Caco-2 (cell line): ENCODE results near the gene PAPPA. TPM values are rescaled to one million over a fixed set of nuclear protein-coding genes. Genes with fewer than 3 reads are reported as not detected.

Experiments
- BruUV-seq: library from RNA; stranded (reverse); fragments of 400-500 nt; replicated peaks from 2 replicates; lab custom pipeline; 2021; lab: Mats Ljungman, UMichigan
- CTCF ChIA-PET: fragments of 300-600 bp; sonication (Branson Sonifier 250); formaldehyde crosslinking; loops from one replicate; lab custom pipeline; 2022; ENCODE audit warnings: antibody characterized with exemption; lab: Charles Lee
- POLR2A ChIA-PET: fragments of 300-600 bp; sonication (Branson Sonifier 250); formaldehyde crosslinking; loops from one replicate; lab custom pipeline; 2022; ENCODE audit warnings: antibody characterized with exemption; lab: Charles Lee
- DNase-seq, 2 experiments: peaks; one replicate each; pipeline versions ENCODE4 v3.0.0 to v3.0.0-alpha.2; 2020 to 2022
- H3K27me3 ChIP-seq: replicated peaks from 2 replicates; pipeline ENCODE4 v1.6.0; 2011; ENCODE audit warnings: low read length; ENCODE audit not compliant: control insufficient read depth, insufficient read depth
- H3K36me3 ChIP-seq: 2 replicates; pipeline ENCODE4 v1.5.1; 2011; ENCODE audit warnings: low read length; ENCODE audit not compliant: control insufficient read depth, insufficient read depth
- H3K4me1 ChIP-seq: fragments of 250-450 bp; sonication (Bioruptor Pico); 2 replicates; pipeline ENCODE4 v1.5.1; 2020; ENCODE audit warnings: mild to moderate bottlenecking
- H3K4me3 ChIP-seq: 2 replicates; pipeline ENCODE4 v1.5.1; 2011; ENCODE audit warnings: low read depth, mild to moderate bottlenecking, control low read depth, low read length
- H3K9me3 ChIP-seq: fragments of 250-450 bp; sonication (Bioruptor Pico); 2 replicates; pipeline ENCODE4 v1.5.1; 2020; ENCODE audit warnings: mild to moderate bottlenecking, moderate library complexity
- H3K27ac Mint-ChIP-seq: one replicate; pipeline ENCODE4 v1.8.0; 2022; ENCODE audit warnings: mixed read lengths; ENCODE audit not compliant: unreplicated experiment
- H3K27me3 Mint-ChIP-seq: one replicate; pipeline ENCODE4 v1.8.0; 2022; ENCODE audit warnings: mixed read lengths; ENCODE audit not compliant: insufficient read depth, unreplicated experiment
- H3K36me3 Mint-ChIP-seq: one replicate; pipeline ENCODE4 v1.8.0; 2022; ENCODE audit warnings: mild to moderate bottlenecking, mixed read lengths; ENCODE audit not compliant: insufficient read depth, unreplicated experiment
- H3K4me1 Mint-ChIP-seq: one replicate; pipeline ENCODE4 v1.8.0; 2022; ENCODE audit warnings: low read depth, mixed read lengths; ENCODE audit not compliant: unreplicated experiment
- H3K4me3 Mint-ChIP-seq: one replicate; pipeline ENCODE4 v1.8.0; 2022; ENCODE audit warnings: mild to moderate bottlenecking, moderate library complexity, mixed read lengths; ENCODE audit not compliant: unreplicated experiment
- H3K9me3 Mint-ChIP-seq: one replicate; pipeline ENCODE4 v1.8.0; 2022; ENCODE audit warnings: mixed read lengths; ENCODE audit not compliant: unreplicated experiment
- intact Hi-C: fragments of 100-400 bp; cut with micrococcal nuclease; formaldehyde crosslinking; loops from one replicate; pipeline ENCODE4 v1.10.0; 2022; ENCODE audit not compliant: unreplicated experiment
- total RNA-seq: library from RNA; stranded (reverse); gene quantifications from 2 replicates; pipeline ENCODE4 v1.2.3, GENCODE V29; 2022
- TF ChIP-seq, protein P1 (sequence below), 2 experiments: fragments of 200-600 bp in 1 of 2; IDR thresholded peaks; 1 replicate in 1 of 2; 2 replicates in 1 of 2; pipeline versions ENCODE4 v1.5.1 to v1.8.0; 2011 to 2022; ENCODE audit warnings: antibody characterized with exemption in 1 of 2, control low read depth in 1 of 2, inconsistent platforms in 1 of 2, low read depth in 1 of 2, low read length in 1 of 2, mild to moderate bottlenecking in 1 of 2, moderate library complexity in 1 of 2; ENCODE audit not compliant: insufficient read depth in 1 of 2, severe bottlenecking in 1 of 2, unreplicated experiment in 1 of 2

The PAPPA gene
- total RNA-seq, 1 experiment from 2014 or later: not detected

DNA sequence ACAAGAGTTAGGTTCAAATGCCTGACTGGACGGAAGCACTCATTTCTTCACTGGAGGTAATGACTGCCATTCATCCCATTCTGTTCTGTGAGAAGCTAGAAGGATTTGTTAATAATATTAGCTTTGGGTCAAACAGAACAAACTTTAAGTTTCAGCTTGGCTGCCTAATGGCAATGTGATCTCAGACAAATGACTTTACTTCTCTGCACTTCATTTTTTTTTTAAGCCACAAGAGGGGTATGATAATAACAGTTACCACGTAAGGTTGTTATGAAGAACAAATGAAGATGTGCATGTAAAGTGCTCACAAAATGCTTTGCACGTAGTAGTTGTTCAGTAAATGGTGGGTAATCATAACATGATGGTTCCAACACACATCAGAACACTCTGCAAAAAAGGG, 199.4 kb downstream of the PAPPA start:
- Mint-ChIP-seq H3K27me3 (peaks cover 16% of the 10 kb centered on the region), H3K9me3 (no peaks in the 10 kb centered on the region), H3K4me3 (no peak overlapping the region), H3K27ac (no peak overlapping the region), H3K36me3 (peaks cover 5% of the 10 kb centered on the region), H3K4me1 (no peaks in the 10 kb centered on the region)
- no peak for DNase-seq
- H3K4me1 ChIP-seq: no peaks in the 10 kb centered on the region
- no peaks in the 10 kb centered on the region for H3K36me3 ChIP-seq
- ChIA-PET POLR2A (no interaction called here), CTCF (no interaction called here)
- BruUV-seq: no TSS peak
- H3K9me3 ChIP-seq: no peaks in the 10 kb centered on the region
- H3K27me3 ChIP-seq: no peaks in the 10 kb centered on the region
- TF ChIP-seq, protein P1, sequence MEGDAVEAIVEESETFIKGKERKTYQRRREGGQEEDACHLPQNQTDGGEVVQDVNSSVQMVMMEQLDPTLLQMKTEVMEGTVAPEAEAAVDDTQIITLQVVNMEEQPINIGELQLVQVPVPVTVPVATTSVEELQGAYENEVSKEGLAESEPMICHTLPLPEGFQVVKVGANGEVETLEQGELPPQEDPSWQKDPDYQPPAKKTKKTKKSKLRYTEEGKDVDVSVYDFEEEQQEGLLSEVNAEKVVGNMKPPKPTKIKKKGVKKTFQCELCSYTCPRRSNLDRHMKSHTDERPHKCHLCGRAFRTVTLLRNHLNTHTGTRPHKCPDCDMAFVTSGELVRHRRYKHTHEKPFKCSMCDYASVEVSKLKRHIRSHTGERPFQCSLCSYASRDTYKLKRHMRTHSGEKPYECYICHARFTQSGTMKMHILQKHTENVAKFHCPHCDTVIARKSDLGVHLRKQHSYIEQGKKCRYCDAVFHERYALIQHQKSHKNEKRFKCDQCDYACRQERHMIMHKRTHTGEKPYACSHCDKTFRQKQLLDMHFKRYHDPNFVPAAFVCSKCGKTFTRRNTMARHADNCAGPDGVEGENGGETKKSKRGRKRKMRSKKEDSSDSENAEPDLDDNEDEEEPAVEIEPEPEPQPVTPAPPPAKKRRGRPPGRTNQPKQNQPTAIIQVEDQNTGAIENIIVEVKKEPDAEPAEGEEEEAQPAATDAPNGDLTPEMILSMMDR (IDR thresholded peaks at IDR 0.05; ENCODE audit: insufficient read depth in 1 of 2, low read depth in 1 of 2, low read length in 1 of 2, severe bottlenecking in 1 of 2, unreplicated experiment in 1 of 2): no peak
- H3K4me3 ChIP-seq: no peak overlapping the region
- intact Hi-C loops: no loop called here

DNA sequence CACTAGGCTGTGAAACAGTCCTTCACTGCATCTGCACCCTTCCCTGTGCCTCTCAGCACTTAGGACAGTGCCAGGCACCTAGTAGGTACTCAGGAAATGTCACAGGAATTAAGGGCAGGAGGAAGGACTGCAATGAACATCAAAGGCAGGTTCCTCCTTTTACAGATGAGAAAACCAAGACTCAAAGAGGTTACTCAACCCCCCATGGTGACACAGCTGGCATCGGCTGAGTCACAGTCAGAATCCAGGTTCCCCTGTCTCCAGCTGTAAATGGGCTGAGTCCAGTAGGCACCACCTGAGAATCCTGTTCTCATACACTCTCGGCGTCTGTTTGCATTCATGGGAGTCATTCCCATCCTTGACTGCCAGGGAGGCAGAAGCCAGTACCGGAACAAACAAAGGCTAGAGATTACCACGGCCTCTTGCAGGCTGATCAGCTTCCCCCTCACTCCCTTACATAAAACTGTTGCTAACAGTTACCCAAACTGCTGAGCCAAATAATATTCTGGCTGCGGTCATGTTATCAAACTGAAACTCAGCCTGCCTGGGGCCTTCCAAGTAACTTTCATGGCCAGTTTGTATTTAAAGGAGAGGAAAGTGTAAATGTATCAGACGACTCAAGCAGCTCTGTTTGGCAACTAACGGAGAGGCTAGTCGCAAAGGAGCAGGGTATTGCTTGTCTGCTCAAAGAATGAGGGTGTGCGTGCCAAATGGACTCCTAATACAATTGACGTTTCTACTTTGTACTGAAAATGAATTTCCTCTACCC, 201.7 kb downstream of the PAPPA start:
- H3K36me3 ChIP-seq: no peaks in the 10 kb centered on the region
- BruUV-seq: no TSS peak
- H3K9me3 ChIP-seq: no peaks in the 10 kb centered on the region
- no peaks in the 10 kb centered on the region for H3K27me3 ChIP-seq
- Mint-ChIP-seq H3K36me3 (peaks cover 5% of the 10 kb centered on the region), H3K27me3 (peaks cover 18% of the 10 kb centered on the region), H3K27ac (no peak overlapping the region), H3K9me3 (no peaks in the 10 kb centered on the region), H3K4me1 (no peaks in the 10 kb centered on the region), H3K4me3 (no peak overlapping the region)
- ChIA-PET POLR2A (no interaction called here), CTCF (no interaction called here)
- intact Hi-C loops: no loop called here
- no peaks in the 10 kb centered on the region for H3K4me1 ChIP-seq
- no peak overlapping the region for H3K4me3 ChIP-seq
- TF ChIP-seq, protein P1 (IDR thresholded peaks at IDR 0.05; ENCODE audit: insufficient read depth in 1 of 2, low read depth in 1 of 2, low read length in 1 of 2, severe bottlenecking in 1 of 2, unreplicated experiment in 1 of 2): no peak
- DNase-seq: no peak

DNA sequence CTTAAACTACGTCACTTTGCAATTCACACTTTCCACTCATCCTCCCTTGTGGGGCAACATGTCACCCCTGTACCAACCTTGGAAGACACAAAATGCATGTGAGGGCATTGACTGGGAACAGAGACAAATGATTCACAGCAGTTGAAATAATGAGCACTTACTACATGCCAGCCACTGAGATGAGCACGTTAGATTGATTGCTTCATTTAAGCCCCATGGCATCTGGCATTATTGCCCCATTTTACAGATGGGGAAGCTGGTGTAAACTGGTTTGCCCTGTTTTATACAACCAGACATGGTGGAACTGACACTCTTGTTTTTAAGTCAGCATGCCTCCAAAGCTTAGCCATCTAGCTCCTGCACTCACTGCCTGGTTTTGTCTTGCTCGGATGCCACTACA, 204.7 kb downstream of the PAPPA start:
- ChIA-PET POLR2A (no interaction called here), CTCF (no interaction called here)
- TF ChIP-seq, protein P1 (IDR thresholded peaks at IDR 0.05; ENCODE audit: insufficient read depth in 1 of 2, low read depth in 1 of 2, low read length in 1 of 2, severe bottlenecking in 1 of 2, unreplicated experiment in 1 of 2): no peak
- Histone ChIP-seq H3K9me3 (no peaks in the 10 kb centered on the region), H3K36me3 (no peaks in the 10 kb centered on the region), H3K27me3 (no peaks in the 10 kb centered on the region), H3K4me3 (no peak overlapping the region), H3K4me1 (no peaks in the 10 kb centered on the region)
- no peak for DNase-seq
- BruUV-seq: no TSS peak
- intact Hi-C loops: no loop called here
- no peaks in the 10 kb centered on the region for H3K9me3 Mint-ChIP-seq
- H3K27ac Mint-ChIP-seq: no peak overlapping the region
- H3K27me3 Mint-ChIP-seq: peaks cover 16% of the 10 kb centered on the region
- no peak overlapping the region for H3K4me3 Mint-ChIP-seq
- no peaks in the 10 kb centered on the region for H3K4me1 Mint-ChIP-seq
- H3K36me3 Mint-ChIP-seq: peaks cover 5% of the 10 kb centered on the region
